Measurements from ENCODE around the gene MIEF1.

DNA sequence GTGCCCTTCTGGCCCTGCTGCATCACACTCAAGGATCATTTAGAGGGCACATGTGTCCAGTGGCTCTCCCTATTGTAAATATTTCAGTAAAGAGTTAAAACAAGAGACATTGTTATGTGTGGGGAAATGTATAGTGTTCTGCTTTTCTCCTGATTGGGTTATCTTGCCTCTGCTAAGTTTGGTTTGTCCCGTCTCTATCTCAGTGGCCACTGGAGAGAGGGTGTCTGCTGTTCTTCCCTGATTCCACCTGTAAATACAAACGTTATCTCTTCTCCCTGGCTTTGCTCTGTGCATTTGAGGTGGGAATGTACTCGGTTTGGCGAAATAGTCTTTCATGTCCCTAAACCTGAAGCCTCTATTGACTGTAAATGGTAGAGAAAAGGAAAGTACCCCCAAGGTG, 6.3 kb downstream of the MIEF1 start:
- TF ChIP-seq, protein P1, sequence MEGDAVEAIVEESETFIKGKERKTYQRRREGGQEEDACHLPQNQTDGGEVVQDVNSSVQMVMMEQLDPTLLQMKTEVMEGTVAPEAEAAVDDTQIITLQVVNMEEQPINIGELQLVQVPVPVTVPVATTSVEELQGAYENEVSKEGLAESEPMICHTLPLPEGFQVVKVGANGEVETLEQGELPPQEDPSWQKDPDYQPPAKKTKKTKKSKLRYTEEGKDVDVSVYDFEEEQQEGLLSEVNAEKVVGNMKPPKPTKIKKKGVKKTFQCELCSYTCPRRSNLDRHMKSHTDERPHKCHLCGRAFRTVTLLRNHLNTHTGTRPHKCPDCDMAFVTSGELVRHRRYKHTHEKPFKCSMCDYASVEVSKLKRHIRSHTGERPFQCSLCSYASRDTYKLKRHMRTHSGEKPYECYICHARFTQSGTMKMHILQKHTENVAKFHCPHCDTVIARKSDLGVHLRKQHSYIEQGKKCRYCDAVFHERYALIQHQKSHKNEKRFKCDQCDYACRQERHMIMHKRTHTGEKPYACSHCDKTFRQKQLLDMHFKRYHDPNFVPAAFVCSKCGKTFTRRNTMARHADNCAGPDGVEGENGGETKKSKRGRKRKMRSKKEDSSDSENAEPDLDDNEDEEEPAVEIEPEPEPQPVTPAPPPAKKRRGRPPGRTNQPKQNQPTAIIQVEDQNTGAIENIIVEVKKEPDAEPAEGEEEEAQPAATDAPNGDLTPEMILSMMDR (IDR thresholded peaks at IDR 0.05), result no peak
- no peak for TF ChIP-seq POLR2A (IDR thresholded peaks at IDR 0.05)
- no peak for TF ChIP-seq POLR2AphosphoS5 (IDR thresholded peaks at IDR 0.05)
- no peak for TF ChIP-seq EP300 (IDR thresholded peaks at IDR 0.05)

Data from gastroesophageal sphincter (tissue), 3 donors.